GM18951 (cell line): Measurements from ENCODE around the gene CBFB.

ENCODE experiments used
- POLR2A ChIP-seq: IDR thresholded peaks from 4 replicates; pipeline ENCODE4 v1.6.1; 2011; ENCODE audit warnings: mild to moderate bottlenecking; ENCODE audit not compliant: insufficient read length, insufficient read depth; ENCODE audit errors: extremely low read depth
- in situ Hi-C: fragments of 300-500 bp; cut with MboI; formaldehyde crosslinking; loops from one replicate; pipeline ENCODE4 v1.12.0; 2022; ENCODE audit warnings: low sequenced_read_pairs, mixed read lengths, inconsistent platforms; ENCODE audit not compliant: unreplicated experiment

Gene CBFB

DNA sequence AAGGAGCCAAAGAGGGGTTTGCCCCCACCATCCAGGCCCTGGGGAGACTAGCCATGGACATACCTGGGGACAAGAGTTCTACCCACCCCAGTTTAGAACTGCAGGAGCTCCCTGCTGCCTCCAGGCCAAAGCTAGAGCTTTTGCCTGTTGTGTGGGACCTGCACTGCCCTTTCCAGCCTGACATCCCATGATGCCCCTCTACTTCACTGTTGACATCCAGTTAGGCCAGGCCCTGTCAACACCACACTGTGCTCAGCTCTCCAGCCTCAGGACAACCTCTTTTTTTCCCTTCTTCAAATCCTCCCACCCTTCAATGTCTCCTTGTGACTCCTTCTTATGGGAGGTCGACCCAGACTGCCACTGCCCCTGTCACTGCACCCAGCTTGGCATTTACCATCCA, 19.8 kb upstream of the CBFB start:
- in situ Hi-C loops: no loop called here
- no peak for TF ChIP-seq POLR2A

DNA sequence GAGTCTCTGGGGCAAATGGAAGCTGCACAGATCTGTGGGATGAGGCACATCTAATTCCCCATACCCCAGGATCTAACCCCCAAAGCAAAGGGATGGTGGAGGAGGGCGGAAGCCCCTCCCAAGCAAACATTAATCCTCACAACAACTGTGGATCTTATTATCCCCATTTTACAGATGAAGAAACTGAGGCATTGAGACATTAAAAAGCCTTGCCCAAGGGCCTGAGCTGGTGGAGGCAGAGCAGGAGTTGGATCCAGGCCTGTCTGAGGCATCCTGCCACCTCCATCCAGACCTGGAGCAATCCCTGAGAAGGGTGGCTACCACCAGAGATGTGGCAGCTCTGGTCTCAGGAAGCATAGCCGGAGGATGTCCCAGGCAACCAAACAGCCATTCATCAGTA, 17.7 kb upstream of the CBFB start:
- in situ Hi-C loops: no loop called here
- TF ChIP-seq POLR2A: no peak

- in situ Hi-C loops: no loop called here
- TF ChIP-seq POLR2A: no peak
These were observed 15.6 kb upstream of the CBFB start for GRCh38 chr16:67013233-67013822.

GRCh38 chr16:67013823-67014633, 14.9 kb upstream of the CBFB start:
- in situ Hi-C loops: no loop called here
- no peak for TF ChIP-seq POLR2A

DNA sequence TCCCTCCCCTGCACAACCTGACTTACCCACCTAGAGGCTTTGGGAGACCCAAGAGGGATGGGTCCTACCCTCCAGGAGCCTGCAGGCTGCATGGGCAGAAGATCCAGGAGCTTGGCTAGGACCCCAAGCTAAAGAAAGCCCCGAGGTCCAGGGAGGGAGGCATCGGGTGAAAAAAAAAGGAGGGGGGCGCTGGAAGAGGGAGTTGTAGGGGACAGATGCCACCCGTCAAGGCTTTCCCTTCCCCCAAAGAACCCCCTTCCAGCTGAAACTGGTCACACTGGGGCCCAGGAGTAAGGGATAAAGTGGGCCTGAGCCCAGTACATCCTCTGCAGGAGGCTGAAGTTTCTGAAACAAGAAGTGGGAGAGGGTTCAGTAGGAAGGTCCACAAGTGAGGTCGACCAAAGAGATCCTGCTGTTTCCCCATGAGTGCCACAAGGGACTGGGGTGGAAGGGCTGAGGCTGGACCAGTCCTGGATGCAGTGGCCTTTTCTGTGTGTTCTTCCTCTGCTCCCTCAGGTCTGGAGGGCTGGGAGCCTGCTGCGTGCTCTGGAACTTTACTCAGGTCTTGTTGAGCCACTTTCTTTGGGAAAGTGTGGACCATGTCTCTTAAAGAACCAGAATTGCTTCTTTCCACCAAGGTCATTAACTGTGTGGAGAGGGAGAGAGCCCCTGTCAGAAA, 14.2 kb upstream of the CBFB start:
- in situ Hi-C loops: no loop called here
- TF ChIP-seq POLR2A: no peak

GRCh38 chr16:67015313-67015731, 13.6 kb upstream of the CBFB start:
- TF ChIP-seq POLR2A: no peak
- in situ Hi-C loops: no loop called here

GRCh38 chr16:67016143-67016542, 12.8 kb upstream of the CBFB start:
- in situ Hi-C loops: no loop called here

GRCh38 chr16:67016681-67017420, 12.1 kb upstream of the CBFB start:
- in situ Hi-C loops: no loop called here
- TF ChIP-seq POLR2A: no peak

More at GRCh38 chr16:67016143-67016542, 12.8 kb upstream of the CBFB start:
- TF ChIP-seq POLR2A: no peak

GRCh38 chr16:67017421-67017750, 11.6 kb upstream of the CBFB start:
- no peak for TF ChIP-seq POLR2A
- in situ Hi-C loops: no loop called here

DNA sequence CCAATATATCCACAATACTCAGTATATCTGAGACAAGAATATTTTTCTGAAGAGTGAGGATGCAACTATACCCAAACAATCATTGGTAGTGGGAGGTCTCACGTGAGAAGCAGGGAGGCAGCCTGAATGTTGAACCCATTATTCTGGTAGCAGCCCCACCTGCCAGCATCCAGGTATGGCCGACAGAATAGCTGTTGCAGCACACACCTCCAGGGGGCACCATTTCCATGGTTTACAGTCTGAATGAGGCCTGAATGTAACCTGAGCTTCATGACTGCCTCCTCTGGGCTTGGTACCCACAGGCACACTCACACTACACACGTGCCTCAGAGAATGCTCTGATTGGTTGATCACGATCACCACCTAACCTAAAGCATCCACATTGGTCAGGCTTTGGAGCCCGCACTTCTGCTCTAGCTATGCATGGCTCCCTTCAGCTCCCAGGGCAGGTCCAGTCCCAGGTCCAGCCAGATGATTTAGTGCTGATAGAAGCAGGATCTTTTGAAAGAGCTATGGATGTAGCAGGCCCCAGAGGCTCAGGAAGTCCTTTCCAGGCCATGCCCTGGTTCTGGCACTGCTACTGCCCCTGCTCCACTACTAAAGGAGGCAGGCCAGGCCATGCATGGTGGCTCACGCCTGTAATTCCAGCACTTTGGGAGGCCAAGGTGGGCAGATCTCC, 11.0 kb upstream of the CBFB start:
- TF ChIP-seq POLR2A: no peak
- in situ Hi-C loops: no loop called here

- no peak for TF ChIP-seq POLR2A
- in situ Hi-C loops: no loop called here
These were observed 9.8 kb upstream of the CBFB start for GRCh38 chr16:67019171-67019570.

GRCh38 chr16:67021321-67021720, 7.6 kb upstream of the CBFB start:
- in situ Hi-C loops: no loop called here
- TF ChIP-seq POLR2A: no peak

- TF ChIP-seq POLR2A: no peak
- in situ Hi-C loops: no loop called here
These were observed 6.3 kb upstream of the CBFB start for GRCh38 chr16:67022531-67023214.

DNA sequence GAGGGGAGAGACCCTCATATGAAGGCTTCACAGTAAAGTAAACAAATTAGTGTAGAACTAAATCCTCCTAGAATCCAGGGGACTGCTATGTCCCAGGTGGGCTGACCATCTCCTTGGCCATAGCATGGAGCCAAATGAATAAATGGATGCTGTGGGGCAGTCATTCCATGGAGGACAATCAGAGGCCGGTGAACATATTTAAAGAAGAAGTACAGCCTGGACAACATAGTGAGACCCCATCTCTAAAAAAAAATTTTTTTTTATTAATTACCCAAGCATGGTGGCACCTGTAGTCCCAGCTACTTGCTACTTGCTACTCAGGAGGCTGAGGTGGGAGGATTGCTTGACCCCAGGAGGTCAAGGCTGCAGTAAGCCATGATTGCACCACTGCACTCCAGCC, 5.3 kb upstream of the CBFB start:
- TF ChIP-seq POLR2A: no peak
- in situ Hi-C loops: no loop called here
